Measurements from ENCODE around the gene EHD1.

- TF ChIP-seq SP1 (IDR thresholded peaks at IDR 0.05), result no peak
- no peak for TF ChIP-seq FOXM1 (IDR thresholded peaks at IDR 0.05; ENCODE audit: borderline replicate concordance)
- TF ChIP-seq TARDBP (IDR thresholded peaks at IDR 0.05), result no peak
These were observed 42.6 kb downstream of the EHD1 start for GRCh38 chr11:64835616-64836447.

Measured in HEK293T (cell line).